Eye (tissue), 1 donor: ENCODE data around the gene ACRBP.
"Not testable (repeated sequence)": the region's sequence is repeated elsewhere in the genome, so short reads cannot be mapped to it uniquely, and the experiment has no call there.

ENCODE experiments used
- DNase-seq: peaks from one replicate; pipeline ENCODE4 v3.0.0-alpha.2; 2015

The ACRBP gene

GRCh38 chr12:6614513-6615172, 32.6 kb downstream of the ACRBP start:
- no peak for DNase-seq

GRCh38 chr12:6613776-6614512, 33.3 kb downstream of the ACRBP start:
- peak; percentile 98 for DNase-seq

GRCh38 chr12:6613015-6613775, 34.0 kb downstream of the ACRBP start:
- DNase-seq, result peak; percentile 92

- no peak for DNase-seq
Observed at GRCh38 chr12:6612652-6613014, 34.6 kb downstream of the ACRBP start.

GRCh38 chr12:6612247-6612646, 35.0 kb downstream of the ACRBP start:
- no peak for DNase-seq

GRCh38 chr12:6608592-6609281, 38.5 kb downstream of the ACRBP start:
- DNase-seq, result peak; percentile 70

- DNase-seq, result peak; percentile 88
Observed at GRCh38 chr12:6607751-6608591, 39.3 kb downstream of the ACRBP start.

GRCh38 chr12:6606331-6607131, 40.7 kb downstream of the ACRBP start:
- peak; percentile 67 for DNase-seq

GRCh38 chr12:6605421-6606330, 41.6 kb downstream of the ACRBP start:
- DNase-seq, result no peak

- DNase-seq, result no peak
Observed at GRCh38 chr12:6604259-6605029, 42.8 kb downstream of the ACRBP start.

GRCh38 chr12:6603095-6603567, 44.1 kb downstream of the ACRBP start:
- peak; percentile 79 for DNase-seq

- DNase-seq, result no peak
Observed at GRCh38 chr12:6602526-6602925, 44.7 kb downstream of the ACRBP start.

- DNase-seq, result not testable (repeated sequence)
Observed at GRCh38 chr12:6595673-6596072, 51.6 kb downstream of the ACRBP start.

GRCh38 chr12:6592087-6592486, 55.1 kb downstream of the ACRBP start:
- no peak for DNase-seq
